Activated effector memory CD4-positive, alpha-beta T cell treated with Interleukin-2 at 50 U/mL for 16 hours (primary cell): Measurements from ENCODE around the gene AUTS2.

Source experiments
- DNase-seq: peaks from one replicate; pipeline ENCODE4 v3.0.0-alpha.2; 2020

AUTS2 gene

GRCh38 chr7:70415179-70415972 is 817.1 kb downstream of the AUTS2 start:
- DNase-seq: no peak

- no peak for DNase-seq
Observed at GRCh38 chr7:70416347-70416985, 818.2 kb downstream of the AUTS2 start.

- DNase-seq: no peak
Observed at GRCh38 chr7:70416986-70417655, 818.8 kb downstream of the AUTS2 start.

GRCh38 chr7:70419526-70420380 is 821.5 kb downstream of the AUTS2 start:
- DNase-seq: no peak

- DNase-seq: no peak
Observed at GRCh38 chr7:70420381-70420662, 822.0 kb downstream of the AUTS2 start.

- no peak for DNase-seq
Observed at GRCh38 chr7:70421319-70421718, 823.0 kb downstream of the AUTS2 start.

GRCh38 chr7:70426249-70426880 is 828.1 kb downstream of the AUTS2 start:
- DNase-seq: no peak

- no peak for DNase-seq
Observed at GRCh38 chr7:70432567-70433001, 834.3 kb downstream of the AUTS2 start.

GRCh38 chr7:70434376-70434775 is 836.1 kb downstream of the AUTS2 start:
- no peak for DNase-seq

- DNase-seq: no peak
Observed at GRCh38 chr7:70434821-70435220, 836.5 kb downstream of the AUTS2 start.

GRCh38 chr7:70435634-70436033 is 837.4 kb downstream of the AUTS2 start:
- DNase-seq: no peak

- no peak for DNase-seq
Observed at GRCh38 chr7:70436790-70437350, 838.6 kb downstream of the AUTS2 start.

GRCh38 chr7:70439651-70440050 is 841.4 kb downstream of the AUTS2 start:
- no peak for DNase-seq

- no peak for DNase-seq
Observed at GRCh38 chr7:70446448-70447143, 848.3 kb downstream of the AUTS2 start.

GRCh38 chr7:70448312-70448906 is 850.1 kb downstream of the AUTS2 start:
- DNase-seq: no peak

- DNase-seq: no peak
Observed at GRCh38 chr7:70450731-70451130, 852.5 kb downstream of the AUTS2 start.

GRCh38 chr7:70455925-70456324 is 857.6 kb downstream of the AUTS2 start:
- no peak for DNase-seq

GRCh38 chr7:70456719-70457118 is 858.4 kb downstream of the AUTS2 start:
- no peak for DNase-seq

- no peak for DNase-seq
Observed at GRCh38 chr7:70457482-70457881, 859.2 kb downstream of the AUTS2 start.

GRCh38 chr7:70457883-70458680 is 859.8 kb downstream of the AUTS2 start:
- no peak for DNase-seq
